ENCODE data around the gene OXLD1. TPM values are rescaled to one million over a fixed set of nuclear protein-coding genes. Genes with fewer than 3 reads are reported as not detected.

OXLD1 gene
- total RNA-seq, 1 experiment from 2014 or later: 37.0 TPM

DNA sequence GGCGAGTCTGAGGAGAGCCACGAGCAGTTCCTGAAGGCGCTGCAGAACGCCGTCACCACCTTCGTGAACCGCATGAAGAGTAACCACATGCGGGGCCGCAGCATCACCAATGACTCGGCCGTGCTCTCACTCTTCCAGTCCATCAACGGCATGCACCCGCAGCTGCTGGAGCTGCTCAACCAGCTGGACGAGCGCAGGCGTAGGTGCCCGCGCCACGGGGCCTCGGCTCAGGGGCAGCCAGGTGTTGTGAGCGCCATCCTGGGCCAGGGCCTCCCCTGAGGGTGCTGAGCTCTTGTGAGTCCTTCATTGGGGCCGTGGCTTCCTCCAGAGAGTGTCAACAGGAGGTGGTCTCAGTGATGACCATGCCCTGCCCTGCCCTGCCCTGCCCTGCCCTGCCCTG, 29.4 kb upstream of the OXLD1 start:
- H3K4me1 Mint-ChIP-seq (ENCODE audit: low read depth, unreplicated experiment): peaks cover 3% of the 10 kb centered on the region
- ChIA-PET POLR2A (no interaction called here), CTCF (interaction anchor here (1.0 kb wide), 1 partner anchor 178 kb away, joined by 3 read pairs; no protein-coding TSS in a partner anchor)
- intact Hi-C loops (cut with micrococcal nuclease; ENCODE audit: unreplicated experiment): no loop called here
- no peaks in the 10 kb centered on the region for H3K27me3 Mint-ChIP-seq (ENCODE audit: insufficient read depth, unreplicated experiment)
- H3K36me3 ChIP-seq (ENCODE audit: control insufficient read depth, insufficient read depth, low read length): peaks cover 2% of the 10 kb centered on the region
- no peaks in the 10 kb centered on the region for H3K9me3 ChIP-seq
- peaks cover 87% of the 10 kb centered on the region for H3K36me3 Mint-ChIP-seq (ENCODE audit: insufficient read depth, unreplicated experiment)
- no TSS peak for BruUV-seq (replicated peaks)
- H3K4me3 ChIP-seq (ENCODE audit: low read depth, low read length): no peak overlapping the region
- H3K27me3 ChIP-seq (replicated peaks; ENCODE audit: control insufficient read depth, insufficient read depth, low read length): no peaks in the 10 kb centered on the region
- H3K9me3 Mint-ChIP-seq (ENCODE audit: unreplicated experiment): no peaks in the 10 kb centered on the region
- no peak overlapping the region for H3K27ac Mint-ChIP-seq (ENCODE audit: unreplicated experiment)
- H3K4me3 Mint-ChIP-seq (ENCODE audit: unreplicated experiment): no peak overlapping the region
- no peaks in the 10 kb centered on the region for H3K4me1 ChIP-seq
- TF ChIP-seq, protein P1, sequence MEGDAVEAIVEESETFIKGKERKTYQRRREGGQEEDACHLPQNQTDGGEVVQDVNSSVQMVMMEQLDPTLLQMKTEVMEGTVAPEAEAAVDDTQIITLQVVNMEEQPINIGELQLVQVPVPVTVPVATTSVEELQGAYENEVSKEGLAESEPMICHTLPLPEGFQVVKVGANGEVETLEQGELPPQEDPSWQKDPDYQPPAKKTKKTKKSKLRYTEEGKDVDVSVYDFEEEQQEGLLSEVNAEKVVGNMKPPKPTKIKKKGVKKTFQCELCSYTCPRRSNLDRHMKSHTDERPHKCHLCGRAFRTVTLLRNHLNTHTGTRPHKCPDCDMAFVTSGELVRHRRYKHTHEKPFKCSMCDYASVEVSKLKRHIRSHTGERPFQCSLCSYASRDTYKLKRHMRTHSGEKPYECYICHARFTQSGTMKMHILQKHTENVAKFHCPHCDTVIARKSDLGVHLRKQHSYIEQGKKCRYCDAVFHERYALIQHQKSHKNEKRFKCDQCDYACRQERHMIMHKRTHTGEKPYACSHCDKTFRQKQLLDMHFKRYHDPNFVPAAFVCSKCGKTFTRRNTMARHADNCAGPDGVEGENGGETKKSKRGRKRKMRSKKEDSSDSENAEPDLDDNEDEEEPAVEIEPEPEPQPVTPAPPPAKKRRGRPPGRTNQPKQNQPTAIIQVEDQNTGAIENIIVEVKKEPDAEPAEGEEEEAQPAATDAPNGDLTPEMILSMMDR (IDR thresholded peaks at IDR 0.05; ENCODE audit: insufficient read depth in 1 of 2, low read depth in 1 of 2, low read length in 1 of 2, severe bottlenecking in 1 of 2, unreplicated experiment in 1 of 2): no peak
- no peak for DNase-seq

DNA sequence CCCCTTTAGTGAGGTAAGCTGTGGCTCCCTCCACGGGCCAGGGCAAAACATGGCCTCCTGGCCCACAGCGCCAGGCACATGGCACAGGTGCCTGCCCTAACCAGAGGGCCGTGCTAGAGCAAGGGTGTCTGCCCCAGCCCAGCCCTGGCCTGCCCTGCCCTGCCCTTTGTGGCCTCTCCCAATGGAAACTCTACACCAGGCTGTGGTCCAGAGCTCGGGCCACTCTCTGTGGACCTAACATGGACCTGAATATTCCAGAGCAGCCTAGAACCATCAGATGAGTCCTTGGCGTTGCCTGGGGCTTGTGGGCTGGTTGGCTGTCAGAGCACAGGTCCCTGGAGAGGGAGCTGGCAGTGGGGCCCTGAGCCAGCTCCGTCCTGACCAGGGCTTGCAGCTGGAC, 28.8 kb upstream of the OXLD1 start:
- no peaks in the 10 kb centered on the region for H3K9me3 ChIP-seq
- intact Hi-C loops (cut with micrococcal nuclease; ENCODE audit: unreplicated experiment): no loop called here
- no peak overlapping the region for H3K27ac Mint-ChIP-seq (ENCODE audit: unreplicated experiment)
- POLR2A ChIA-PET: no interaction called here
- H3K27me3 Mint-ChIP-seq (ENCODE audit: insufficient read depth, unreplicated experiment): no peaks in the 10 kb centered on the region
- H3K27me3 ChIP-seq (replicated peaks; ENCODE audit: control insufficient read depth, insufficient read depth, low read length): no peaks in the 10 kb centered on the region
- H3K9me3 Mint-ChIP-seq (ENCODE audit: unreplicated experiment): no peaks in the 10 kb centered on the region
- TF ChIP-seq, protein P1 (IDR thresholded peaks at IDR 0.05; ENCODE audit: insufficient read depth in 1 of 2, low read depth in 1 of 2, low read length in 1 of 2, severe bottlenecking in 1 of 2, unreplicated experiment in 1 of 2): no peak
- H3K4me3 Mint-ChIP-seq (ENCODE audit: unreplicated experiment): no peak overlapping the region
- H3K4me3 ChIP-seq (ENCODE audit: low read depth, low read length): no peak overlapping the region
- DNase-seq: no peak
- BruUV-seq (replicated peaks): no TSS peak
- no peaks in the 10 kb centered on the region for H3K4me1 ChIP-seq
- H3K36me3 ChIP-seq (ENCODE audit: control insufficient read depth, insufficient read depth, low read length): peaks cover 2% of the 10 kb centered on the region
- CTCF ChIA-PET: interaction anchor here (1.0 kb wide), 1 partner anchor 179 kb away, joined by 3 read pairs; no protein-coding TSS in a partner anchor
- no peaks in the 10 kb centered on the region for H3K4me1 Mint-ChIP-seq (ENCODE audit: low read depth, unreplicated experiment)
- H3K36me3 Mint-ChIP-seq (ENCODE audit: insufficient read depth, unreplicated experiment): peaks cover 86% of the 10 kb centered on the region

DNA sequence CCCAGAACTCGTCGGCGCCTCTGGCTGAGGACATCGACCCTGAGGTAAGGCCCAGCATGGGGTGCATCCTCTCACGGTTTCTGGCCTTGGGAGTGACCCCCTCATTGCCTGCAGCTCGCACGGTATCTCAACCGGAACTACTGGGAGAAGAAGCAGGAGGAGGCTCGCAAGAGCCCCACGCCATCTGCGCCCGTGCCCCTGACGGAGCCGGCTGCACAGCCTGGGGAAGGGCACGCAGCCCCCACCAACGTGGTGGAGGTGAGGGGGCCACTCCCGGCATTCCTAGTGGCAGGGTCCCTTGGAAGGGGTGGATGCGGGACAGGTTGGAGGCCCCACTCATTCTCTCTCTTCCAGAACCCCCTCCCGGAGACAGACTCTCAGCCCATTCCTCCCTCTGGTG, 28.4 kb upstream of the OXLD1 start:
- Mint-ChIP-seq H3K4me3 (ENCODE audit: unreplicated experiment) (no peak overlapping the region), H3K36me3 (ENCODE audit: insufficient read depth, unreplicated experiment) (peaks cover 85% of the 10 kb centered on the region), H3K27ac (ENCODE audit: unreplicated experiment) (no peak overlapping the region), H3K4me1 (ENCODE audit: low read depth, unreplicated experiment) (no peaks in the 10 kb centered on the region), H3K27me3 (ENCODE audit: insufficient read depth, unreplicated experiment) (no peaks in the 10 kb centered on the region), H3K9me3 (ENCODE audit: unreplicated experiment) (no peaks in the 10 kb centered on the region)
- ChIA-PET CTCF (interaction anchor here (1.0 kb wide), 1 partner anchor 179 kb away, joined by 3 read pairs; no protein-coding TSS in a partner anchor), POLR2A (no interaction called here)
- no TSS peak for BruUV-seq (replicated peaks)
- H3K4me3 ChIP-seq (ENCODE audit: low read depth, low read length): no peak overlapping the region
- no peak for DNase-seq
- no peaks in the 10 kb centered on the region for H3K27me3 ChIP-seq (replicated peaks; ENCODE audit: control insufficient read depth, insufficient read depth, low read length)
- no peaks in the 10 kb centered on the region for H3K4me1 ChIP-seq
- intact Hi-C loops (cut with micrococcal nuclease; ENCODE audit: unreplicated experiment): no loop called here
- peaks cover 3% of the 10 kb centered on the region for H3K36me3 ChIP-seq (ENCODE audit: control insufficient read depth, insufficient read depth, low read length)
- no peaks in the 10 kb centered on the region for H3K9me3 ChIP-seq
- TF ChIP-seq, protein P1 (IDR thresholded peaks at IDR 0.05; ENCODE audit: insufficient read depth in 1 of 2, low read depth in 1 of 2, low read length in 1 of 2, severe bottlenecking in 1 of 2, unreplicated experiment in 1 of 2): no peak
